Fibroblast of mammary gland (primary cell): ENCODE results near the gene RNF220.

Experiments
- DNase-seq: peaks from one replicate; pipeline ENCODE4 v3.0.0-alpha.2; 2010; ENCODE audit warnings: low read depth
- H3K4me3 ChIP-seq: 2 replicates; pipeline ENCODE4 v1.5.1; 2011; ENCODE audit warnings: low read depth, mild to moderate bottlenecking, low read length, moderate library complexity; ENCODE audit not compliant: control insufficient read depth
- CTCF ChIP-seq: conservative IDR thresholded peaks from 2 replicates; pipeline ENCODE4 v1.5.1; 2011; ENCODE audit warnings: low read depth, low read length, inconsistent platforms; ENCODE audit not compliant: control insufficient read depth, insufficient read depth

Gene RNF220

GRCh38 chr1:44641126-44642102, 236.4 kb downstream of the RNF220 start:
- TF ChIP-seq CTCF: no peak
- no peak for DNase-seq
- no peak overlapping the region for H3K4me3 ChIP-seq

DNA sequence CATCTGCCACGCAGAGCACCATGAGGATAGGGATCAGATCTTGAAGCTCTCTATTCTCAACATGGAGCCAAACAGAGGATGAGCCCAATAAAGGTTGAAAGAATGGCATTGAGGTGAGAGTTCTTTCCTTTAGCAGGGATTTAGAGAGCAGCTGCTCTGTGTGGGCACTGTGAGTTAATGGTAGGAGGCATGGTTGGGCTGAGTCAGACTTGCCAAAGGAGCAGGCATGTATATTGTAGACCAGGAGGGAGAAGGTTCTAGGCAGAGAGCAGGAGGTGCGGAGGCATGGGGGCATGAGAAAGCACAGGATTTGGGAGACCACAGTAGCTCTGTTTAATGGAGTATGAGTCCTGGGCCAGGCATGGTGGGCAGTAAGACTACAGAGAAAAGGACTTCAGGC, 237.2 kb downstream of the RNF220 start:
- no peak for TF ChIP-seq CTCF
- no peak overlapping the region for H3K4me3 ChIP-seq
- no peak for DNase-seq

- TF ChIP-seq CTCF: no peak
- H3K4me3 ChIP-seq: no peak overlapping the region
- no peak for DNase-seq
These were observed 237.9 kb downstream of the RNF220 start for GRCh38 chr1:44642925-44643324.

DNA sequence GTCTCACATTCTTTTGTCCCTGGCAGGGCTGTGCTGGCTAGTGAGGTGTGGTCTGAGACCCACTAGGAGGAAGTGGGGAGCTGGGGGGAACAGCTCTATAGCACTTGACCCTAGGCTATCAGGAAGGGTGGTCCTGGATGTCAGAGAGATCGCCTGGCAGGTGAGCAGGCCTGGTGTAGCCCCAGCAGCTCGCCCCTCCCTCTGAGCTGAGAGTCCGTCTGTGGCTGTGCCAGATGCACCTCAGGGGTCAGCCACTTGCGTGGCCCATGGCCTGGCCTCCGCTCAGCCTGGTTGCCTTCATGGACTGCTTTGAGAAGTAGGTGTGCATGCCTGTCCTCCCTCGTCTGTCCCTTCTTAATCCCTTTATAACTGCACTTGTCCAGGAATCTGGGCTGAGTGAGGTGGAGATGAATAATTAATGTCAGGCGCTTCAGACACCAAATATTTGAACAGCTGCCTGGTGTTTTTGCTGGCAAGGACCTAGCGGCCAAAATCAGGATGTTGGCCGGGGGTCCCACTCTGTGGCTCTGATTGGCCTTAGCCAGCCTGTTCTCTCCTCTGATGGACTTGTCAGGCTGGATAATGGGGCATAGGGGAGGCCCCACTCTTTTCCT, 238.8 kb downstream of the RNF220 start:
- TF ChIP-seq CTCF: no peak
- DNase-seq: no peak
- H3K4me3 ChIP-seq: no peak overlapping the region

DNA sequence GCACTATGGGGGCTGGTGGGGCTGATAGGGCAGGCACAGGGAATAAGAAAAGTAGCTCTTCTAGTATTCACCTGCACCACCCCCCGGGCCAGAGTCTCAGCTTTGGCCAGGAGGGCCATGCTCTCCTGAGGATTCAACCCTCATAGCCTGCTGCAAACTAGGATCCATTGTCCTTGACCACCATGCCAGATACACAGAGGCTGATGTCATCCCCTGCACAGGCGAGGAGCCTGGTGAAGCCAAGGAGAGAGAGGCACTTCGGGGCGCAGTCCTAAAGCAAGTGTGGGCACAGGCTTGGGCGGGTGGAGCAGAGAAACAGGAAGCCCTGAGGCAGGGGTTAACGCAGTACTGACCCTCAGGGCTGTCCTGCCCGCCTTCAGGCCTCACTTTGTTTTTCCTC, 239.8 kb downstream of the RNF220 start:
- no peak for DNase-seq
- H3K4me3 ChIP-seq: no peak overlapping the region
- TF ChIP-seq CTCF: no peak

DNA sequence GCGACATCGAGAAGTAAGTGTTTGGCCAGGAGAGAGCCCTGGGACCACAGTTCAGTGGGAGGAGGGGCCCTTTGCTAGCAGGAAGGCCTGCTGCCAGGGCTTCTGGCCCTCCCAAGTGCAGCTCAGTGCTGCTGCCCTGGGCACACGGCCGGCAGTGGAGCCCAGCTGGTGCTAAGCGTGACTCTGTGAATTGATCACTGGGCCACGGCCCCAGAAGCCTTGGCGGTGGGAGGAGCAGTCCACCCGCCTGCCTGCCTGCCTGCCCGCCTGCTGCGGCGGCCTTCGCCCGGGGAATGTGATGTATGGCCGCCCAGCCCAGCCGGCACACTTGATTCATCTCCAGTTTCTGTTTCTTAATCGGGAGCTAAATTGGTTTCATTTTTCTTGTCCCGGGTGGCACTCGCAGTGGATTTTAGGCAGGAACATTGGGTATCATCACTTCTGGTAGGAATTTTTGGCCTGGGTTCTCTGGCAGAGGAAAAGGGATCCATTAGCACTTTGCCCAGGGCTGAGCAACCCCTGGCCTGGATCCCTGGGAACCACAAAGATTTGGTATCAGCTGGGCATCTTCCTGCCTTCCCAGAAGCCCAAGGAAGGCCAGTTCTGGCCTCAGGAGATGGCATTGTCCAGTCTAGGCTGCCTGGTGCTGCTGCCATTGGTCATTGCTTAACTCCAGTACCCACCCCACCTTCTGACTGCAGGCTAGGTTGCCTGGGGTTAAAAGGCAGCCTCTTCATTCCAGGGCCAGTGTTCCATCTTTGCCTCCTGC, 240.6 kb downstream of the RNF220 start:
- DNase-seq: peak; percentile 72
- no peak for TF ChIP-seq CTCF
- no peak overlapping the region for H3K4me3 ChIP-seq
